ENCODE data around the gene TGM4. TPM values are rescaled to one million over a fixed set of nuclear protein-coding genes. Genes with fewer than 3 reads are reported as not detected.
"Not testable (repeated sequence)": the region's sequence is repeated elsewhere in the genome, so short reads cannot be mapped to it uniquely, and the experiment has no call there.

The TGM4 gene
- total RNA-seq, 4 donors from 2014 or later, result 0.30 to 0.56 TPM; not detected in 2

- no peak for DNase-seq (ENCODE audit: low spot score in 2 of 2)
- WGBS, result 87% methylated on average over 14 of the region's 14 CpGs
- no peak overlapping the region for H3K4me3 ChIP-seq
Measured at GRCh38 chr3:44932986-44933944, 58.9 kb downstream of the TGM4 start.

DNA sequence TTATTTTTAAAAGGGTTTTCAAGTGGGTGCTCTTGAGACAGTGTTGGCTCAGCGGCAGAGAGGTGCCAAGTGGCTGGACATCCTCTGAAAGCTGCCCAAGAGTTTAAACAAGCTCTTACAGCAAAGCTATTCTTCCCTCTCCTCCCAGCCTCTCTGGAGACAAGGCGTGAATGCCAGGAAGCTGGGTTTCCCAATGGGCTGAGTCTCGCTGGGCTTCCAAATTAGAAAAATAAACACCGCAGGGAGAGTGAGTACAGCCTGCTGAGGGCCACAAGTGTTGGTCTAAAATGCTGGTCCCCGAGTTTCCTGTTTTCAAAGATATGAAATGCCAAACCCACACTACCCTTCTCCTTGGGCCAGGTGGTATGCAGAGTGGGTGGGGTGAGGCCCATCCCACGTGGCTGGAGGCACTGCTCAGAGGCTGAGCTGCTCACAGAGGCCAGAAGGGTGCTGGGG lies 65.2 kb downstream of the TGM4 start:
- TF ChIP-seq EP300 (IDR thresholded peaks at IDR 0.05) (no peak), POLR2A (IDR thresholded peaks at IDR 0.05) (no peak), POLR2AphosphoS5 (IDR thresholded peaks at IDR 0.05) (no peak)
- TF ChIP-seq, protein P1, sequence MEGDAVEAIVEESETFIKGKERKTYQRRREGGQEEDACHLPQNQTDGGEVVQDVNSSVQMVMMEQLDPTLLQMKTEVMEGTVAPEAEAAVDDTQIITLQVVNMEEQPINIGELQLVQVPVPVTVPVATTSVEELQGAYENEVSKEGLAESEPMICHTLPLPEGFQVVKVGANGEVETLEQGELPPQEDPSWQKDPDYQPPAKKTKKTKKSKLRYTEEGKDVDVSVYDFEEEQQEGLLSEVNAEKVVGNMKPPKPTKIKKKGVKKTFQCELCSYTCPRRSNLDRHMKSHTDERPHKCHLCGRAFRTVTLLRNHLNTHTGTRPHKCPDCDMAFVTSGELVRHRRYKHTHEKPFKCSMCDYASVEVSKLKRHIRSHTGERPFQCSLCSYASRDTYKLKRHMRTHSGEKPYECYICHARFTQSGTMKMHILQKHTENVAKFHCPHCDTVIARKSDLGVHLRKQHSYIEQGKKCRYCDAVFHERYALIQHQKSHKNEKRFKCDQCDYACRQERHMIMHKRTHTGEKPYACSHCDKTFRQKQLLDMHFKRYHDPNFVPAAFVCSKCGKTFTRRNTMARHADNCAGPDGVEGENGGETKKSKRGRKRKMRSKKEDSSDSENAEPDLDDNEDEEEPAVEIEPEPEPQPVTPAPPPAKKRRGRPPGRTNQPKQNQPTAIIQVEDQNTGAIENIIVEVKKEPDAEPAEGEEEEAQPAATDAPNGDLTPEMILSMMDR (IDR thresholded peaks at IDR 0.05), result no peak
- peaks cover 87% of the 10 kb centered on the region for H3K36me3 ChIP-seq
- DNase-seq (ENCODE audit: low spot score in 2 of 2), result no peak
- no peaks in the 10 kb centered on the region for H3K9me3 ChIP-seq
- no peaks in the 10 kb centered on the region for H3K27me3 ChIP-seq
- H3K27ac ChIP-seq, result no peak overlapping the region
- WGBS, result 66% methylated on average over 6 of the region's 6 CpGs
- H3K4me3 ChIP-seq, result no peak overlapping the region
- H3K4me1 ChIP-seq, result no peaks in the 10 kb centered on the region

More at GRCh38 chr3:44932986-44933944, 58.9 kb downstream of the TGM4 start:
- H3K4me1 ChIP-seq, result no peaks in the 10 kb centered on the region
- H3K9me3 ChIP-seq, result no peaks in the 10 kb centered on the region
- TF ChIP-seq POLR2A (IDR thresholded peaks at IDR 0.05), result no peak
- H3K27ac ChIP-seq, result no peak overlapping the region
- no peaks in the 10 kb centered on the region for H3K27me3 ChIP-seq
- H3K36me3 ChIP-seq, result peaks cover 83% of the 10 kb centered on the region

DNA sequence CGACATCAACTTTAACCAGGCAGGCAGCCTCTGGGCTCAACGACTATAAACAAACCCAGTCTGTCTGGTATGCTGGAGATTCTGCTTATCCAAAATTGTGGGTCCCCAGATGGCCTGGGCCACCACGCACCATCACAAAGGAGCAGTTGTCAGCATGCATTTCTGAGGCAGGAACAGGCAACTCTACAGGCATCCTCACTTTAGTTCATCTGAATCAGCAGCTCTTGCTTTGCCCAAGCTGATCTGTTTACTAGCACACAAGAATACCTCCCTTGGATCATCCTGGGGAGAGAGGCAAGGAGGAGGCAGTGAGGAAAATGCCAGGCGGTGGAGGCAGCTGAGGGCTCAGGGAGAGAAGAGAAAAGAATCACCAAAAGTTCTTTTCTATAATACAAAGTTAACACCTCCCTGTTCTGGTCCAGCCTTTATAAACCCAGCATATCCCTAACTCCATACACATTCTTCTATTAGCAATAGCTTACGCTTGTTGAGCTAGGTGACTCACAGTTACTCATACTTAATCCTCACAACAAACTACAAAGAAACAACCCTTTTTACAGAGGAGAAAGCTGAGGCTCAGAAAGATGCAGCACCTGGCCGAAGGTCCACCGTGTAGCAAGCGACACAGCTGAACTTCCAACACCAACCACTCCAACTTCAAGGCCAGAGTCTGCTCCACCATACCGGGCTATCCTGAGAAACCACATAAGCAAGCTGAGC lies 68.0 kb downstream of the TGM4 start:
- TF ChIP-seq POLR2AphosphoS5 (IDR thresholded peaks at IDR 0.05), result no peak
- no peak for TF ChIP-seq POLR2A (IDR thresholded peaks at IDR 0.05)
- TF ChIP-seq, protein P1 (IDR thresholded peaks at IDR 0.05), result no peak
- no peak for TF ChIP-seq EP300 (IDR thresholded peaks at IDR 0.05)
- DNase-seq (ENCODE audit: low spot score in 2 of 2), result no peak
- no peaks in the 10 kb centered on the region for H3K9me3 ChIP-seq
- no peaks in the 10 kb centered on the region for H3K4me1 ChIP-seq
- WGBS, result 83% methylated on average over 9 of the region's 9 CpGs
- no peak overlapping the region for H3K4me3 ChIP-seq
- no peak overlapping the region for H3K27ac ChIP-seq
- H3K36me3 ChIP-seq, result peaks cover 81% of the 10 kb centered on the region
- H3K27me3 ChIP-seq, result no peaks in the 10 kb centered on the region

- Histone ChIP-seq H3K4me3 (no peak overlapping the region), H3K27me3 (no peaks in the 10 kb centered on the region), H3K36me3 (peaks cover 23% of the 10 kb centered on the region), H3K4me1 (peaks cover 4% of the 10 kb centered on the region), H3K9me3 (no peaks in the 10 kb centered on the region), H3K27ac (no peak overlapping the region)
- no peak for DNase-seq (ENCODE audit: low spot score in 2 of 2)
- no peak for TF ChIP-seq EP300 (IDR thresholded peaks at IDR 0.05)
- WGBS, result 94% methylated on average over 3 of the region's 3 CpGs
Measured at GRCh38 chr3:44948239-44948638, 73.8 kb downstream of the TGM4 start.

DNA sequence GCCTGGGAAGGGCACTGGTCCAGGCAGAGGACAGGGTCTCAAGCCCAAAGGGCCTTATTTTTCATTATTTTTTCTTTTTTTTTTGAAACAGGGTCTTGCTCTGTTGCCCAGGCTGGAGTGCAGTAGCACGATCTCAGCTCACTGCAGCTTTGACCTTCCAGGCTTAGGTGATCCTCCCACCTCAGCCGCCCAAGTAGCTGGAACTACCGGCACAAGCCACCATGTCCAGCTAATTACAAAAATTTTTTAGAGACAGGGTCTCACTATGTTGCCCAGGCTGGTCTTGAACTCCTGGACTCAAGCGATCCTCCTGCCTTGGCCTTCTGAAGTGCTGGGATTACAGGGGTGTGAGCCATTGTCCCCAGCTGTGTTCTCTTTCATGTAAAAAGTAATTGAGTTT lies 75.4 kb downstream of the TGM4 start:
- Histone ChIP-seq H3K36me3 (peaks cover 12% of the 10 kb centered on the region), H3K4me1 (peaks cover 11% of the 10 kb centered on the region)
- WGBS, result 99% methylated on average over 4 of the region's 4 CpGs
- not testable (repeated sequence) for H3K27ac ChIP-seq; H3K9me3 ChIP-seq; DNase-seq (ENCODE audit: low spot score in 2 of 2); H3K4me3 ChIP-seq; H3K27me3 ChIP-seq

DNA sequence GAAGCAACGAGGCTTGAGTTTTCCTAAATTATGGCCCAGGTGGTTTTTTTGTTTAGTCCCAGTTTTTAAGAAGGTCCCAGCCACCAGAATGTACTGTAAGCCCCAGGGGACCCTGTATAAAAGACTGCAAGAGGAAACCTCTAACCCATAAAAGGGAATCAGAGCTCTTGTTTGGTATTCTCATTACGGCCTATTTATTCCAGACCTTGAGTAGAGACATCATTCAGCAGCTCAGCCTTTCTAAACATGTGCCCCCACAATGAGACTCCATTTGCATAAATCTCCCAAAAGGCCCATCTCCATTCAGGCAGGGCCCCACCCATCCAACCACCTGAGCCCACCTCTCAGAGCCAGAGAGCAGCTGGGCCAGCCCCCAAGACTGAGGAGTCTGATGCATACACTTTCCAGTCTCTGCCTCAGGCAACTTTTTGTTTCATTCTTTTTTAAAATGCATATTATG lies 75.9 kb downstream of the TGM4 start:
- H3K27me3 ChIP-seq, result no peaks in the 10 kb centered on the region
- no peak for DNase-seq (ENCODE audit: low spot score in 2 of 2)
- no peaks in the 10 kb centered on the region for H3K9me3 ChIP-seq
- peaks cover 7% of the 10 kb centered on the region for H3K36me3 ChIP-seq
- no peak overlapping the region for H3K27ac ChIP-seq
- TF ChIP-seq, protein P1 (IDR thresholded peaks at IDR 0.05), result no peak
- no peak for TF ChIP-seq POLR2AphosphoS5 (IDR thresholded peaks at IDR 0.05)
- TF ChIP-seq POLR2A (IDR thresholded peaks at IDR 0.05), result no peak
- TF ChIP-seq EP300 (IDR thresholded peaks at IDR 0.05), result no peak
- 80% methylated on average over 2 of the region's 2 CpGs for WGBS
- H3K4me3 ChIP-seq, result no peak overlapping the region
- H3K4me1 ChIP-seq, result peaks cover 11% of the 10 kb centered on the region

Measured in suprapubic skin (tissue), 4 donors.